ENCODE results near the gene STXBP4.

The STXBP4 gene

GRCh38 chr17:54968262-54968987 is at the start of gene STXBP4, which contains the start of gene COX11:
Gene STXBP4 (plus strand): TSS chr17:54968765. CDS start chr17:54986220, 17,455 bp downstream.
Gene COX11 (minus strand): TSS chr17:54968654. CDS start chr17:54968646, 8 bp downstream.
- DNase-seq = peak; percentile 76 to 88

- no peak for DNase-seq
Measured at GRCh38 chr17:54919425-54919824, 49.1 kb upstream of the STXBP4 start.

- no peak for DNase-seq
Measured at GRCh38 chr17:54920819-54921218, 47.7 kb upstream of the STXBP4 start.

- no peak for DNase-seq
Measured at GRCh38 chr17:54924405-54924804, 44.2 kb upstream of the STXBP4 start.

GRCh38 chr17:54927525-54927924 is 41.0 kb upstream of the STXBP4 start:
- DNase-seq = no peak

GRCh38 chr17:54932711-54933110 is 35.9 kb upstream of the STXBP4 start:
- DNase-seq = no peak

- no peak for DNase-seq
Measured at GRCh38 chr17:54933921-54934320, 34.6 kb upstream of the STXBP4 start.

GRCh38 chr17:54935471-54935870 is 33.1 kb upstream of the STXBP4 start:
- no peak for DNase-seq

- no peak for DNase-seq
Measured at GRCh38 chr17:54937018-54937417, 31.5 kb upstream of the STXBP4 start.

GRCh38 chr17:54937426-54937825 is 31.1 kb upstream of the STXBP4 start:
- no peak for DNase-seq

- DNase-seq = no peak
Measured at GRCh38 chr17:54941285-54941684, 27.3 kb upstream of the STXBP4 start.

GRCh38 chr17:54944796-54945195 is 23.8 kb upstream of the STXBP4 start:
- no peak for DNase-seq

- DNase-seq = no peak
Measured at GRCh38 chr17:54945231-54945630, 23.3 kb upstream of the STXBP4 start.

GRCh38 chr17:54945671-54946070 is 22.9 kb upstream of the STXBP4 start:
- no peak for DNase-seq

GRCh38 chr17:54947396-54947795 is 21.2 kb upstream of the STXBP4 start:
- no peak for DNase-seq

GRCh38 chr17:54948380-54948779 is 20.2 kb upstream of the STXBP4 start:
- DNase-seq = no peak

GRCh38 chr17:54950116-54950515 is 18.4 kb upstream of the STXBP4 start:
- no peak for DNase-seq

GRCh38 chr17:54951286-54951685 is 17.3 kb upstream of the STXBP4 start:
- DNase-seq = no peak

- DNase-seq = no peak
Measured at GRCh38 chr17:54956791-54957190, 11.8 kb upstream of the STXBP4 start.

- DNase-seq = no peak
Measured at GRCh38 chr17:54967621-54968261, 824 bp upstream of the STXBP4 start.

- no peak for DNase-seq
Measured at GRCh38 chr17:54968988-54969332, 395 bp downstream of the STXBP4 start.

- no peak for DNase-seq
Measured at GRCh38 chr17:54969658-54970572, 1.4 kb downstream of the STXBP4 start.

GRCh38 chr17:54971147-54971546 is 2.6 kb downstream of the STXBP4 start:
- no peak for DNase-seq

GRCh38 chr17:54971901-54972300 is 3.3 kb downstream of the STXBP4 start:
- no peak for DNase-seq
